H1 (cell line): ENCODE results near the gene DCDC2B. TPM values are rescaled to one million over a fixed set of nuclear protein-coding genes. Genes with fewer than 3 reads are reported as not detected.

ENCODE experiments used
- CEBPB ChIP-seq: IDR thresholded peaks from 2 replicates; pipeline ENCODE4 v1.6.1; 2012; ENCODE audit warnings: low read depth, low read length
- CHD2 ChIP-seq: IDR thresholded peaks from 2 replicates; pipeline ENCODE4 v1.6.1; 2012; ENCODE audit warnings: low read length, improper control_type of control experiment
- EP300 ChIP-seq, 2 experiments: IDR thresholded peaks; 1 replicate in 1 of 2; 2 replicates in 1 of 2; pipeline ENCODE4 v1.6.1; 2011 to 2012; ENCODE audit warnings: low read depth in 2 of 2, low read length in 2 of 2, mild to moderate bottlenecking in 2 of 2, borderline replicate concordance in 1 of 2, inconsistent platforms in 1 of 2, moderate library complexity in 1 of 2
- KDM5A ChIP-seq: fragments of 200-600 bp; IDR thresholded peaks from 2 replicates; pipeline ENCODE4 v1.7.1; 2012; ENCODE audit warnings: mild to moderate bottlenecking, low read length, inconsistent platforms, mixed read lengths
- POLR2A ChIP-seq, 2 experiments: IDR thresholded peaks; 1 replicate in 1 of 2; 2 replicates in 1 of 2; pipeline ENCODE4 v1.6.1; 2011; ENCODE audit warnings: low read depth in 2 of 2, low read length in 2 of 2, mild to moderate bottlenecking in 2 of 2; ENCODE audit errors: control extremely low read depth in 1 of 2
- SAP30 ChIP-seq: fragments of 300-600 bp; sonication (generic); IDR thresholded peaks from 2 replicates; pipeline ENCODE4 v1.7.1; 2012; ENCODE audit warnings: low read length, moderate library complexity, mild to moderate bottlenecking, inconsistent platforms; ENCODE audit not compliant: insufficient read depth, insufficient replicate concordance
- SRF ChIP-seq: IDR thresholded peaks from 2 replicates; pipeline ENCODE4 v1.6.1; 2011; ENCODE audit warnings: mild to moderate bottlenecking, low read depth, low read length, moderate library complexity
- SUZ12 ChIP-seq: fragments of 200-600 bp; sonication (generic); IDR thresholded peaks from 2 replicates; pipeline ENCODE4 v1.6.1; 2012; ENCODE audit warnings: mild to moderate bottlenecking, inconsistent platforms, low read length, moderate library complexity, mixed read lengths
- TAF7 ChIP-seq: optimal IDR thresholded peaks from 2 replicates; pipeline ENCODE3; 2011; ENCODE audit warnings: low read depth, mild to moderate bottlenecking, inconsistent platforms, low read length, moderate library complexity, borderline replicate concordance
- TBP ChIP-seq: IDR thresholded peaks from 2 replicates; pipeline ENCODE4 v1.6.1; 2011; ENCODE audit warnings: low read depth, low read length, improper control_type of control experiment
- polyA plus RNA-seq, 7 experiments: library from polyadenylated mRNA; depleted of rRNA in 3 of 7; stranded (reverse) in 5 of 7; unstranded in 2 of 7; fragments of >200 nt in 5 of 7; fragments of 200-250 nt in 2 of 7; gene quantifications; 1 replicate in 5 of 7; 2 replicates in 1 of 7; 4 replicates in 1 of 7; pipeline versions ENCODE4 v1.2.1 to v1.2.3, GENCODE V29; 2011 to 2013; ENCODE audit warnings: missing spikeins in 2 of 7, mixed read lengths in 2 of 7
- total RNA-seq: library from RNA; stranded (reverse); fragmentation: NEBNext Ultra II Directional; extraction: Animal tissue kit (Norgen Biotek cat#: 25700); gene quantifications from 2 replicates; pipeline ENCODE4 v1.2.1, GENCODE V29; 2021
- TF ChIP-seq, protein P1 (sequence below): fragments of 300-600 bp; sonication (generic); IDR thresholded peaks from 2 replicates; pipeline ENCODE4 v1.7.1; 2012; ENCODE audit warnings: low read length, moderate library complexity, mild to moderate bottlenecking, inconsistent platforms; ENCODE audit not compliant: insufficient replicate concordance

The DCDC2B gene
- total and polyA plus RNA-seq, 2 of the 8 experiments (the other 6 are each of a cell fraction or from before 2014, with no cell fraction given) = not detected

DNA sequence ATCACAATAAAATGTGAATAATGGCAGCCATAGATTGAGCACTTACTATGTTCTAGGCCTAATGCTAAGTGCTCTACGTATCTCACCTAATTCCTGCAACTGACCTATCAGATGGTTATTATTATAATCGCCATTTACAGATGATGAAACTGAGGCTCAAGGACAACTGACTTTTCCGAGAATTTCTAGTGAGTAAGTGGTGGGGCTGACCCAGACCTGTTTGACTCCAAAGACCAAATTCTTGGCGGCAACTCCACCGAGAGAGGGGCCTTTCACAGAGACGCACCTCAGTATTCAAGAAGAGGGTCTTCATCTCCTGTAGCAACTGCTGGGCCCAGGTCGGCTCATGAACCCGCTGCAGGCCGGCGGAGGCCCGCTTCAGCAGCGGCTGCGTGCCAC lies 12.7 kb downstream of the DCDC2B start (continued):
- TF ChIP-seq, protein P1, sequence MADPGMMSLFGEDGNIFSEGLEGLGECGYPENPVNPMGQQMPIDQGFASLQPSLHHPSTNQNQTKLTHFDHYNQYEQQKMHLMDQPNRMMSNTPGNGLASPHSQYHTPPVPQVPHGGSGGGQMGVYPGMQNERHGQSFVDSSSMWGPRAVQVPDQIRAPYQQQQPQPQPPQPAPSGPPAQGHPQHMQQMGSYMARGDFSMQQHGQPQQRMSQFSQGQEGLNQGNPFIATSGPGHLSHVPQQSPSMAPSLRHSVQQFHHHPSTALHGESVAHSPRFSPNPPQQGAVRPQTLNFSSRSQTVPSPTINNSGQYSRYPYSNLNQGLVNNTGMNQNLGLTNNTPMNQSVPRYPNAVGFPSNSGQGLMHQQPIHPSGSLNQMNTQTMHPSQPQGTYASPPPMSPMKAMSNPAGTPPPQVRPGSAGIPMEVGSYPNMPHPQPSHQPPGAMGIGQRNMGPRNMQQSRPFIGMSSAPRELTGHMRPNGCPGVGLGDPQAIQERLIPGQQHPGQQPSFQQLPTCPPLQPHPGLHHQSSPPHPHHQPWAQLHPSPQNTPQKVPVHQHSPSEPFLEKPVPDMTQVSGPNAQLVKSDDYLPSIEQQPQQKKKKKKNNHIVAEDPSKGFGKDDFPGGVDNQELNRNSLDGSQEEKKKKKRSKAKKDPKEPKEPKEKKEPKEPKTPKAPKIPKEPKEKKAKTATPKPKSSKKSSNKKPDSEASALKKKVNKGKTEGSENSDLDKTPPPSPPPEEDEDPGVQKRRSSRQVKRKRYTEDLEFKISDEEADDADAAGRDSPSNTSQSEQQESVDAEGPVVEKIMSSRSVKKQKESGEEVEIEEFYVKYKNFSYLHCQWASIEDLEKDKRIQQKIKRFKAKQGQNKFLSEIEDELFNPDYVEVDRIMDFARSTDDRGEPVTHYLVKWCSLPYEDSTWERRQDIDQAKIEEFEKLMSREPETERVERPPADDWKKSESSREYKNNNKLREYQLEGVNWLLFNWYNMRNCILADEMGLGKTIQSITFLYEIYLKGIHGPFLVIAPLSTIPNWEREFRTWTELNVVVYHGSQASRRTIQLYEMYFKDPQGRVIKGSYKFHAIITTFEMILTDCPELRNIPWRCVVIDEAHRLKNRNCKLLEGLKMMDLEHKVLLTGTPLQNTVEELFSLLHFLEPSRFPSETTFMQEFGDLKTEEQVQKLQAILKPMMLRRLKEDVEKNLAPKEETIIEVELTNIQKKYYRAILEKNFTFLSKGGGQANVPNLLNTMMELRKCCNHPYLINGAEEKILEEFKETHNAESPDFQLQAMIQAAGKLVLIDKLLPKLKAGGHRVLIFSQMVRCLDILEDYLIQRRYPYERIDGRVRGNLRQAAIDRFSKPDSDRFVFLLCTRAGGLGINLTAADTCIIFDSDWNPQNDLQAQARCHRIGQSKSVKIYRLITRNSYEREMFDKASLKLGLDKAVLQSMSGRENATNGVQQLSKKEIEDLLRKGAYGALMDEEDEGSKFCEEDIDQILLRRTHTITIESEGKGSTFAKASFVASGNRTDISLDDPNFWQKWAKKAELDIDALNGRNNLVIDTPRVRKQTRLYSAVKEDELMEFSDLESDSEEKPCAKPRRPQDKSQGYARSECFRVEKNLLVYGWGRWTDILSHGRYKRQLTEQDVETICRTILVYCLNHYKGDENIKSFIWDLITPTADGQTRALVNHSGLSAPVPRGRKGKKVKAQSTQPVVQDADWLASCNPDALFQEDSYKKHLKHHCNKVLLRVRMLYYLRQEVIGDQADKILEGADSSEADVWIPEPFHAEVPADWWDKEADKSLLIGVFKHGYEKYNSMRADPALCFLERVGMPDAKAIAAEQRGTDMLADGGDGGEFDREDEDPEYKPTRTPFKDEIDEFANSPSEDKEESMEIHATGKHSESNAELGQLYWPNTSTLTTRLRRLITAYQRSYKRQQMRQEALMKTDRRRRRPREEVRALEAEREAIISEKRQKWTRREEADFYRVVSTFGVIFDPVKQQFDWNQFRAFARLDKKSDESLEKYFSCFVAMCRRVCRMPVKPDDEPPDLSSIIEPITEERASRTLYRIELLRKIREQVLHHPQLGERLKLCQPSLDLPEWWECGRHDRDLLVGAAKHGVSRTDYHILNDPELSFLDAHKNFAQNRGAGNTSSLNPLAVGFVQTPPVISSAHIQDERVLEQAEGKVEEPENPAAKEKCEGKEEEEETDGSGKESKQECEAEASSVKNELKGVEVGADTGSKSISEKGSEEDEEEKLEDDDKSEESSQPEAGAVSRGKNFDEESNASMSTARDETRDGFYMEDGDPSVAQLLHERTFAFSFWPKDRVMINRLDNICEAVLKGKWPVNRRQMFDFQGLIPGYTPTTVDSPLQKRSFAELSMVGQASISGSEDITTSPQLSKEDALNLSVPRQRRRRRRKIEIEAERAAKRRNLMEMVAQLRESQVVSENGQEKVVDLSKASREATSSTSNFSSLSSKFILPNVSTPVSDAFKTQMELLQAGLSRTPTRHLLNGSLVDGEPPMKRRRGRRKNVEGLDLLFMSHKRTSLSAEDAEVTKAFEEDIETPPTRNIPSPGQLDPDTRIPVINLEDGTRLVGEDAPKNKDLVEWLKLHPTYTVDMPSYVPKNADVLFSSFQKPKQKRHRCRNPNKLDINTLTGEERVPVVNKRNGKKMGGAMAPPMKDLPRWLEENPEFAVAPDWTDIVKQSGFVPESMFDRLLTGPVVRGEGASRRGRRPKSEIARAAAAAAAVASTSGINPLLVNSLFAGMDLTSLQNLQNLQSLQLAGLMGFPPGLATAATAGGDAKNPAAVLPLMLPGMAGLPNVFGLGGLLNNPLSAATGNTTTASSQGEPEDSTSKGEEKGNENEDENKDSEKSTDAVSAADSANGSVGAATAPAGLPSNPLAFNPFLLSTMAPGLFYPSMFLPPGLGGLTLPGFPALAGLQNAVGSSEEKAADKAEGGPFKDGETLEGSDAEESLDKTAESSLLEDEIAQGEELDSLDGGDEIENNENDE = no peak
- TF ChIP-seq CHD2 (no peak), SAP30 (no peak), POLR2A (IDR thresholded peaks at IDR 0.05; ENCODE audit: control extremely low read depth in 1 of 2, low read depth in 2 of 2, low read length in 2 of 2) (no peak), TBP (no peak), EP300 (IDR thresholded peaks at IDR 0.05; ENCODE audit: borderline replicate concordance in 1 of 2, low read depth in 2 of 2, low read length in 2 of 2) (no peak), SUZ12 (no peak), CEBPB (no peak), KDM5A (no peak), SRF (no peak), TAF7 (no peak)
